MM.1S (cell line): ENCODE results near the gene RIPPLY2.

Experiments used
- DNase-seq: peaks from one replicate; pipeline ENCODE4 v3.0.0-alpha.2; 2015
- H2AFZ ChIP-seq: fragments of 300-600 bp; sonication (generic); 2 replicates; pipeline ENCODE4 v1.6.0; 2016; ENCODE audit warnings: antibody characterized with exemption, low read length
- H3F3A ChIP-seq: fragments of 300-600 bp; sonication (generic); 2 replicates; pipeline ENCODE4 v1.6.1; 2016; ENCODE audit warnings: mild to moderate bottlenecking, antibody characterized with exemption, low read length, moderate library complexity, mixed read lengths; ENCODE audit not compliant: insufficient read depth
- H3K27ac ChIP-seq: fragments of 300-600 bp; sonication (generic); 2 replicates; pipeline ENCODE4 v1.5.1; 2016; ENCODE audit warnings: mild to moderate bottlenecking, low read length
- H3K27me3 ChIP-seq: fragments of 300-600 bp; sonication (generic); replicated peaks from 2 replicates; pipeline ENCODE4 v1.6.0; 2016; ENCODE audit warnings: low read length; ENCODE audit not compliant: insufficient read depth
- H3K36me3 ChIP-seq: fragments of 300-600 bp; sonication (generic); replicated peaks from 2 replicates; pipeline ENCODE4 v1.6.1; 2016; ENCODE audit warnings: mild to moderate bottlenecking, low read length, mixed read lengths; ENCODE audit not compliant: insufficient read depth
- H3K4me1 ChIP-seq: fragments of 300-600 bp; sonication (generic); 2 replicates; pipeline ENCODE4 v1.6.1; 2016; ENCODE audit warnings: low read length, mixed read lengths
- H3K4me2 ChIP-seq: fragments of 300-600 bp; sonication (generic); 2 replicates; pipeline ENCODE4 v1.6.0; 2016; ENCODE audit warnings: low read depth, low read length
- H3K4me3 ChIP-seq: fragments of 300-600 bp; sonication (generic); 2 replicates; pipeline ENCODE4 v1.5.1; 2016; ENCODE audit warnings: low read length, mixed read lengths
- H3K79me2 ChIP-seq: fragments of 300-600 bp; sonication (generic); 2 replicates; pipeline ENCODE4 v1.6.1; 2016; ENCODE audit warnings: mixed run types, low read length, mixed read lengths
- H3K9ac ChIP-seq: fragments of 300-600 bp; sonication (generic); 2 replicates; pipeline ENCODE4 v1.6.1; 2016; ENCODE audit warnings: low read length, mixed read lengths
- H3K9me2 ChIP-seq: fragments of 300-600 bp; sonication (generic); replicated peaks from 2 replicates; pipeline ENCODE4 v1.6.1; 2016; ENCODE audit warnings: mild to moderate bottlenecking, low read length, mixed read lengths; ENCODE audit not compliant: insufficient read depth
- H3K9me3 ChIP-seq: fragments of 300-600 bp; sonication (generic); replicated peaks from 2 replicates; pipeline ENCODE4 v1.6.1; 2016; ENCODE audit warnings: mild to moderate bottlenecking, low read length, mixed read lengths; ENCODE audit not compliant: insufficient read depth
- H4K20me1 ChIP-seq: fragments of 300-600 bp; sonication (generic); 2 replicates; pipeline ENCODE4 v1.6.1; 2016; ENCODE audit warnings: mild to moderate bottlenecking, low read length, moderate library complexity, mixed read lengths; ENCODE audit not compliant: insufficient read depth
- EZH2 ChIP-seq: fragments of 300-600 bp; sonication (generic); optimal IDR thresholded peaks from 2 replicates; pipeline ENCODE3; 2017; ENCODE audit warnings: low read depth, mild to moderate bottlenecking, antibody characterized with exemption, low read length, mixed read lengths
- EZH2phosphoT487 ChIP-seq: fragments of 300-600 bp; sonication (generic); IDR thresholded peaks from 2 replicates; pipeline ENCODE4 v1.6.1; 2018; ENCODE audit warnings: antibody characterized with exemption, low read length
- TF ChIP-seq, protein P1 (sequence below): fragments of 300-600 bp; sonication (generic); IDR thresholded peaks from 2 replicates; pipeline ENCODE4 v1.5.1; 2016; ENCODE audit warnings: antibody characterized with exemption, low read length, mixed read lengths

RIPPLY2 gene

GRCh38 chr6:83808926-83809325, 44.2 kb upstream of the RIPPLY2 start:
- Histone ChIP-seq H3K9me3 (no peaks in the 10 kb centered on the region), H3K27me3 (no peaks in the 10 kb centered on the region), H4K20me1 (no peaks in the 10 kb centered on the region), H3K79me2 (no peaks in the 10 kb centered on the region), H3K9ac (no peak overlapping the region), H3K9me2 (no peaks in the 10 kb centered on the region), H2AFZ (no peak overlapping the region), H3K4me3 (no peak overlapping the region), H3K27ac (no peak overlapping the region), H3K4me1 (no peaks in the 10 kb centered on the region), H3K36me3 (no peaks in the 10 kb centered on the region), H3K4me2 (no peak overlapping the region), H3F3A (no peaks in the 10 kb centered on the region)
- TF ChIP-seq, protein P1, sequence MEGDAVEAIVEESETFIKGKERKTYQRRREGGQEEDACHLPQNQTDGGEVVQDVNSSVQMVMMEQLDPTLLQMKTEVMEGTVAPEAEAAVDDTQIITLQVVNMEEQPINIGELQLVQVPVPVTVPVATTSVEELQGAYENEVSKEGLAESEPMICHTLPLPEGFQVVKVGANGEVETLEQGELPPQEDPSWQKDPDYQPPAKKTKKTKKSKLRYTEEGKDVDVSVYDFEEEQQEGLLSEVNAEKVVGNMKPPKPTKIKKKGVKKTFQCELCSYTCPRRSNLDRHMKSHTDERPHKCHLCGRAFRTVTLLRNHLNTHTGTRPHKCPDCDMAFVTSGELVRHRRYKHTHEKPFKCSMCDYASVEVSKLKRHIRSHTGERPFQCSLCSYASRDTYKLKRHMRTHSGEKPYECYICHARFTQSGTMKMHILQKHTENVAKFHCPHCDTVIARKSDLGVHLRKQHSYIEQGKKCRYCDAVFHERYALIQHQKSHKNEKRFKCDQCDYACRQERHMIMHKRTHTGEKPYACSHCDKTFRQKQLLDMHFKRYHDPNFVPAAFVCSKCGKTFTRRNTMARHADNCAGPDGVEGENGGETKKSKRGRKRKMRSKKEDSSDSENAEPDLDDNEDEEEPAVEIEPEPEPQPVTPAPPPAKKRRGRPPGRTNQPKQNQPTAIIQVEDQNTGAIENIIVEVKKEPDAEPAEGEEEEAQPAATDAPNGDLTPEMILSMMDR: no peak
- TF ChIP-seq EZH2phosphoT487 (no peak), EZH2 (no peak)
- no peak for DNase-seq

DNA sequence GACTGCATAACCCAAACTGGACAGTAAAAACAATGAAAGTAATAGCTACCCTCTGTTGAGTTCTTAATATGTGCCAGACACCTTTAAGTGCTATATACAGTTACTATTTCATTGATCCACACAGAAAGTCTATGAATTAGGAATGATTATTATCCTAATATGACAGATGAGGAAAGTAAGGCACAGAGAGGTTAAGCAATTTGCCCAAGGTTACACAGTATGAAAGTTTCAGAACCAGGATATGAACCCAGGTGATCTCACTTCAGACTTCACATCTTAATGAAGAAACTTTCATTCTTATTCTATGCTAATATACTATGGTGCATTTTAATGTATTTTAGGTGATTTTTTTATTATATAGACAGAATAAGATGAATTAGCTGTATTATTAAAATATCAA, 40.6 kb upstream of the RIPPLY2 start:
- Histone ChIP-seq H3K79me2 (no peaks in the 10 kb centered on the region), H3K9me3 (no peaks in the 10 kb centered on the region), H3K27me3 (no peaks in the 10 kb centered on the region), H3F3A (no peaks in the 10 kb centered on the region), H2AFZ (no peak overlapping the region), H3K9me2 (no peaks in the 10 kb centered on the region), H3K4me3 (no peak overlapping the region), H3K4me1 (no peaks in the 10 kb centered on the region), H3K27ac (no peak overlapping the region), H3K36me3 (no peaks in the 10 kb centered on the region), H4K20me1 (no peaks in the 10 kb centered on the region), H3K9ac (no peak overlapping the region), H3K4me2 (no peak overlapping the region)
- no peak for DNase-seq
- TF ChIP-seq EZH2 (no peak), EZH2phosphoT487 (no peak)

DNA sequence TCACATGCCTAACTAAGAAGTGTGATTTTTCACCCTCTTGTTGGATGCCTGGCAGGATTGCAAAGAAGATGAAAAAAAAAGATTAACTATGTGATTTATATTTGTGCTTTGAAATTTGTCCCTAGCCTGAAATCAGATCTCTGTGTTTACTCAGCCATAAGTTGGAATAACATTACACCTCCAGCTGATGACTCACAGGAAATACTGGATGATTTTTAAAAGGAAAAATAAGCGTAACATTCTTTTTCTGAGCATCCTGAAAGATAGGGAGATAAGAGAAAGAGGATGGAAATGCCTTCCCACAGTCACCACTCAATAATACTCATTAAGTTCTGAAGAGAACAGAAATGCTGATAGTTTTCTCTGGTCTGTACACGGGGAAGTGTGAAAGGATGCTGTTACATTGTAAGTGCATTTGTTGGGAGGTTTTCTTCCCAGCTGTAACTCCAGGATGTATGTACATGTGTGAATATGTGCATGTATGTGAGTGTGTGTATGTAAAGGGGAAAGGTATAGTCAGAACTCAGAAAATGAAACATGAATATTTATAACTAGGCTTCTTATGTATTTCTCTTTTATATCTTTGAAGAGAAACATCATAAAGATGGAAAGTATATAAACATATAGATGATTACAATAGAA, 37.4 kb upstream of the RIPPLY2 start:
- DNase-seq: no peak
- H3K4me2 ChIP-seq: no peak overlapping the region

More for the DNA sequence above, 37.4 kb upstream of the RIPPLY2 start:
- Histone ChIP-seq H3K4me1 (no peaks in the 10 kb centered on the region), H3K79me2 (no peaks in the 10 kb centered on the region), H3K9me2 (no peaks in the 10 kb centered on the region), H3F3A (no peaks in the 10 kb centered on the region), H3K9ac (no peak overlapping the region), H3K9me3 (no peaks in the 10 kb centered on the region), H4K20me1 (no peaks in the 10 kb centered on the region), H3K27me3 (no peaks in the 10 kb centered on the region), H2AFZ (no peak overlapping the region), H3K4me3 (no peak overlapping the region), H3K36me3 (no peaks in the 10 kb centered on the region), H3K27ac (no peak overlapping the region)
- TF ChIP-seq EZH2 (no peak), EZH2phosphoT487 (no peak)
- TF ChIP-seq, protein P1: no peak
